H9 (cell line): ENCODE measurements around the gene NKIRAS1. TPM values are rescaled to one million over a fixed set of nuclear protein-coding genes. Genes with fewer than 3 reads are reported as not detected.

Experiments used
- DNase-seq: peaks from one replicate; pipeline ENCODE4 v3.0.0-alpha.2; 2017
- H2AFZ ChIP-seq: one replicate; pipeline ENCODE4 v1.6.1; 2013; ENCODE audit warnings: mild to moderate bottlenecking, low read length, control low read depth, moderate library complexity
- H2AK5ac ChIP-seq: 2 replicates; pipeline ENCODE4 v1.6.1; 2013; ENCODE audit warnings: low read length, control low read depth, mixed read lengths; ENCODE audit not compliant: insufficient read length
- H2BK120ac ChIP-seq: one replicate; pipeline ENCODE4 v1.6.1; 2013; ENCODE audit warnings: low read depth, mild to moderate bottlenecking, low read length, control low read depth, inconsistent platforms; ENCODE audit not compliant: poor library complexity, severe bottlenecking
- H2BK12ac ChIP-seq: 2 replicates; pipeline ENCODE4 v1.6.1; 2013; ENCODE audit warnings: low read length, control low read depth, mixed read lengths, low read depth; ENCODE audit not compliant: insufficient read length
- H2BK15ac ChIP-seq: 2 replicates; pipeline ENCODE4 v1.6.1; 2013; ENCODE audit warnings: low read depth, low read length, control low read depth
- H2BK20ac ChIP-seq: one replicate; pipeline ENCODE4 v1.6.1; 2013; ENCODE audit warnings: low read depth, mild to moderate bottlenecking, low read length, control low read depth, inconsistent platforms; ENCODE audit not compliant: poor library complexity, severe bottlenecking
- H2BK5ac ChIP-seq: 2 replicates; pipeline ENCODE4 v1.6.1; 2013; ENCODE audit warnings: low read length, control low read depth, mixed read lengths; ENCODE audit not compliant: insufficient read length
- H3K14ac ChIP-seq: 2 replicates; pipeline ENCODE4 v1.6.1; 2013; ENCODE audit warnings: low read length, control low read depth; ENCODE audit not compliant: insufficient read depth
- H3K18ac ChIP-seq: 2 replicates; pipeline ENCODE4 v1.6.1; 2013; ENCODE audit warnings: low read depth, mild to moderate bottlenecking, mixed read lengths, low read length, control low read depth; ENCODE audit not compliant: insufficient read length
- H3K23ac ChIP-seq: 2 replicates; pipeline ENCODE4 v1.6.1; 2013; ENCODE audit warnings: low read length, control low read depth, mixed read lengths, low read depth; ENCODE audit not compliant: insufficient read length
- H3K23me2 ChIP-seq: 2 replicates; pipeline ENCODE4 v1.6.1; 2013; ENCODE audit warnings: low read depth, mild to moderate bottlenecking, mixed read lengths, low read length, control low read depth; ENCODE audit not compliant: insufficient read length, poor library complexity, severe bottlenecking
- H3K27ac ChIP-seq: 2 replicates; pipeline ENCODE4 v1.5.1; 2013; ENCODE audit warnings: low read length, control low read depth, mixed read lengths, low read depth; ENCODE audit not compliant: insufficient read length
- H3K27me3 ChIP-seq: 2 replicates; pipeline ENCODE4 v1.6.1; 2013; ENCODE audit warnings: low read length, control low read depth, inconsistent platforms; ENCODE audit not compliant: insufficient read depth
- H3K4ac ChIP-seq: 2 replicates; pipeline ENCODE4 v1.6.1; 2013; ENCODE audit warnings: low read depth, mild to moderate bottlenecking, control low read depth, inconsistent platforms, low read length, moderate library complexity
- H3K4me1 ChIP-seq: 2 replicates; pipeline ENCODE4 v1.6.1; 2013; ENCODE audit warnings: low read length, control low read depth, inconsistent platforms; ENCODE audit not compliant: insufficient read depth
- H3K4me2 ChIP-seq: 2 replicates; pipeline ENCODE4 v1.6.1; 2013; ENCODE audit warnings: low read length, control low read depth, mixed read lengths; ENCODE audit not compliant: insufficient read length, insufficient read depth
- H3K56ac ChIP-seq: 2 replicates; pipeline ENCODE4 v1.6.1; 2013; ENCODE audit warnings: low read depth, mild to moderate bottlenecking, mixed read lengths, low read length, control low read depth; ENCODE audit not compliant: insufficient read length
- H3K79me1 ChIP-seq: 2 replicates; pipeline ENCODE4 v1.6.1; 2013; ENCODE audit warnings: low read depth, mild to moderate bottlenecking, moderate library complexity, low read length, control low read depth, inconsistent platforms; ENCODE audit not compliant: insufficient read depth, poor library complexity, severe bottlenecking
- H3K79me2 ChIP-seq: 2 replicates; pipeline ENCODE4 v1.6.1; 2013; ENCODE audit warnings: low read length, control low read depth, inconsistent platforms; ENCODE audit not compliant: insufficient read depth
- H3K9ac ChIP-seq: 2 replicates; pipeline ENCODE4 v1.6.1; 2013; ENCODE audit warnings: low read length, control low read depth, mixed read lengths; ENCODE audit not compliant: insufficient read length; ENCODE audit errors: extremely low read depth
- H3K9me3 ChIP-seq: one replicate; pipeline ENCODE4 v1.6.1; 2013; ENCODE audit warnings: low read depth, low read length, inconsistent platforms; ENCODE audit not compliant: control insufficient read depth
- H3T11ph ChIP-seq: one replicate; pipeline ENCODE4 v1.6.1; 2013; ENCODE audit warnings: mild to moderate bottlenecking, low read length, control low read depth, inconsistent platforms
- H4K20me1 ChIP-seq: one replicate; pipeline ENCODE4 v1.6.1; 2013; ENCODE audit not compliant: control insufficient read depth, insufficient read length, insufficient read depth
- H4K5ac ChIP-seq: 2 replicates; pipeline ENCODE4 v1.6.1; 2013; ENCODE audit warnings: low read depth, mild to moderate bottlenecking, mixed read lengths, low read length, control low read depth; ENCODE audit not compliant: insufficient read length
- H4K8ac ChIP-seq: replicated peaks from 2 replicates; pipeline ENCODE4 v1.6.1; 2013; ENCODE audit warnings: low read length, control low read depth, mixed read lengths, low read depth; ENCODE audit not compliant: insufficient read length
- H4K91ac ChIP-seq: 2 replicates; pipeline ENCODE4 v1.6.1; 2013; ENCODE audit warnings: low read depth, mild to moderate bottlenecking, moderate library complexity, mixed read lengths, low read length, control low read depth; ENCODE audit not compliant: insufficient read length
- H3K27ac Mint-ChIP-seq, 3 experiments: 2 replicates in 2 of 3; 3 replicates in 1 of 3; pipeline ENCODE4 v1.8.0; 2020 to 2021; ENCODE audit warnings: mixed read lengths in 3 of 3, mild to moderate bottlenecking in 1 of 3, moderate library complexity in 1 of 3
- H3K27me3 Mint-ChIP-seq: 2 replicates; pipeline ENCODE4 v1.8.0; 2021; ENCODE audit warnings: low read depth, mild to moderate bottlenecking, moderate library complexity, mixed read lengths
- H3K36me3 Mint-ChIP-seq, 3 experiments: 2 replicates in 2 of 3; 3 replicates in 1 of 3; pipeline ENCODE4 v1.8.0; 2020 to 2021; ENCODE audit warnings: low read depth in 3 of 3, mixed read lengths in 3 of 3; ENCODE audit not compliant: insufficient read depth in 1 of 3
- H3K4me1 Mint-ChIP-seq, 2 experiments: 2 replicates each; pipeline ENCODE4 v1.8.0; 2020; ENCODE audit warnings: mixed read lengths in 2 of 2
- H3K4me3 Mint-ChIP-seq, 2 experiments: 2 replicates in 1 of 2; 3 replicates in 1 of 2; pipeline ENCODE4 v1.8.0; 2020 to 2021; ENCODE audit warnings: mild to moderate bottlenecking in 2 of 2, mixed read lengths in 2 of 2, moderate library complexity in 1 of 2
- H3K9me3 Mint-ChIP-seq, 2 experiments: 2 replicates in 1 of 2; 3 replicates in 1 of 2; pipeline ENCODE4 v1.8.0; 2020; ENCODE audit warnings: mild to moderate bottlenecking in 2 of 2, mixed read lengths in 2 of 2, moderate library complexity in 1 of 2
- CTCF ChIP-seq: fragments of 200-600 bp; sonication (generic); conservative IDR thresholded peaks from 3 replicates; pipeline ENCODE4 v1.8.0; 2021; ENCODE audit warnings: antibody characterized with exemption, mild to moderate bottlenecking
- WGBS: extraction: QIAGEN DNeasy Blood & Tissue Kit; methylation state at CpG from one replicate; pipeline ENCODE4 v1.1.7; 2013; ENCODE audit warnings: missing lambda C conversion rate, low lambda C conversion rate, mixed read lengths; ENCODE audit not compliant: insufficient read length; ENCODE audit errors: extremely low coverage; 5-methylcytosine and 5-hydroxymethylcytosine counted together
- total RNA-seq: library from RNA; stranded (reverse); gene quantifications from 2 replicates; pipeline ENCODE4 v1.2.1, GENCODE V29; 2021

The NKIRAS1 gene
- total RNA-seq, 1 experiment from 2014 or later = 6.1 TPM

GRCh38 chr3:23889386-23889785 is 27.4 kb downstream of the NKIRAS1 start:
- no peak for DNase-seq
- no peak overlapping the region for H2AFZ ChIP-seq
- peak overlapping the region in 1 of 3 experiments; percentile 48; a peak in 1 of 7 replicates for H3K27ac Mint-ChIP-seq
- no peak overlapping the region for H3K4me2 ChIP-seq
- no peak overlapping the region for H3K27ac ChIP-seq
- H3K56ac ChIP-seq = no peak overlapping the region
- no peaks in the 10 kb centered on the region for H3K9me3 ChIP-seq
- no CpG with 5 or more reads among the region's 2 CpGs for WGBS
- no peak overlapping the region for H3K4me3 Mint-ChIP-seq
- H2BK20ac ChIP-seq = no peak overlapping the region
- H2BK120ac ChIP-seq = no peak overlapping the region
- H3K14ac ChIP-seq = no peak overlapping the region
- no peak overlapping the region for H4K8ac ChIP-seq
- no peaks in the 10 kb centered on the region for H3K79me2 ChIP-seq
- H4K91ac ChIP-seq = no peak overlapping the region
- no peak overlapping the region for H2BK5ac ChIP-seq
- no peak overlapping the region for H3K9ac ChIP-seq
- no peaks in the 10 kb centered on the region for H3K27me3 ChIP-seq
- no peak overlapping the region for H2AK5ac ChIP-seq
- no peak overlapping the region for H3K23ac ChIP-seq
- H3K4ac ChIP-seq = no peak overlapping the region
- no peak overlapping the region for H3T11ph ChIP-seq
- H4K20me1 ChIP-seq = peaks cover under 1% of the 10 kb centered on the region
- H3K18ac ChIP-seq = no peak overlapping the region
- peaks cover 15 to 17% of the 10 kb centered on the region in 2 experiments for H3K4me1 Mint-ChIP-seq
- H2BK15ac ChIP-seq = no peak overlapping the region
- H4K5ac ChIP-seq = no peak overlapping the region
- no peak overlapping the region for H2BK12ac ChIP-seq
- peaks cover 8 to 24% (median 11%) of the 10 kb centered on the region in 3 experiments; a peak in 6 of 7 replicates for H3K36me3 Mint-ChIP-seq
- no peaks in the 10 kb centered on the region for H3K9me3 Mint-ChIP-seq
- no peaks in the 10 kb centered on the region for H3K27me3 Mint-ChIP-seq
- H3K23me2 ChIP-seq = no peaks in the 10 kb centered on the region
- H3K79me1 ChIP-seq = no peaks in the 10 kb centered on the region
- no peak for TF ChIP-seq CTCF
- no peaks in the 10 kb centered on the region; the same call in 1 of the 2 replicates for H3K4me1 ChIP-seq
